PC-9 (cell line): ENCODE results near the gene ERGIC2. TPM values are rescaled to one million over a fixed set of nuclear protein-coding genes. Genes with fewer than 3 reads are reported as not detected.

ENCODE experiments used
- BruUV-seq: library from RNA; stranded (reverse); fragments of 400-500 nt; replicated peaks from 2 replicates; lab custom pipeline; 2021; lab: Mats Ljungman, UMichigan
- CTCF ChIA-PET: fragments of 300-600 bp; sonication (Branson Sonifier 250); formaldehyde crosslinking; loops from one replicate; lab custom pipeline; 2022; ENCODE audit warnings: antibody characterized with exemption; lab: Charles Lee
- POLR2A ChIA-PET: fragments of 300-600 bp; sonication (Branson Sonifier 250); formaldehyde crosslinking; loops from one replicate; lab custom pipeline; 2022; ENCODE audit warnings: antibody characterized with exemption; ENCODE audit not compliant: unreplicated experiment; lab: Charles Lee
- DNase-seq, 2 experiments: peaks; one replicate each; pipeline versions ENCODE4 v3.0.0 to v3.0.0-alpha.2; 2015 to 2022; ENCODE audit warnings: mixed read lengths in 1 of 2
- H2AFZ ChIP-seq: fragments of 200-600 bp; sonication (generic); 2 replicates; pipeline ENCODE4 v1.8.1; 2017; ENCODE audit warnings: antibody characterized with exemption
- H3F3A ChIP-seq: fragments of 200-600 bp; sonication (generic); 2 replicates; pipeline ENCODE4 v1.8.1; 2017; ENCODE audit warnings: antibody characterized with exemption, mild to moderate bottlenecking, low read depth; ENCODE audit not compliant: insufficient read depth
- H3K27ac ChIP-seq: fragments of 200-600 bp; sonication (generic); 2 replicates; pipeline ENCODE4 v1.6.1; 2016; ENCODE audit warnings: mixed run types
- H3K27me3 ChIP-seq: fragments of 200-600 bp; sonication (generic); 2 replicates; pipeline ENCODE4 v1.6.1; 2016; ENCODE audit warnings: low read depth, mixed run types; ENCODE audit not compliant: insufficient read depth
- H3K36me3 ChIP-seq: fragments of 200-600 bp; sonication (generic); 2 replicates; pipeline ENCODE4 v1.6.1; 2016; ENCODE audit warnings: low read depth, mixed run types
- H3K4me1 ChIP-seq: fragments of 200-600 bp; sonication (generic); replicated peaks from 2 replicates; pipeline ENCODE4 v1.6.1; 2016; ENCODE audit warnings: mixed run types; ENCODE audit not compliant: insufficient read depth
- H3K4me2 ChIP-seq: fragments of 200-600 bp; sonication (generic); 2 replicates; pipeline ENCODE4 v1.6.1; 2017; ENCODE audit warnings: mixed run types
- H3K4me3 ChIP-seq: fragments of 200-600 bp; sonication (generic); 2 replicates; pipeline ENCODE4 v1.6.1; 2016; ENCODE audit warnings: mixed run types
- H3K79me2 ChIP-seq: fragments of 200-600 bp; sonication (generic); 2 replicates; pipeline ENCODE4 v1.6.1; 2017; ENCODE audit warnings: low read depth, mixed run types
- H3K9me2 ChIP-seq: fragments of 200-600 bp; sonication (generic); 2 replicates; pipeline ENCODE4 v1.8.1; 2017; ENCODE audit warnings: mild to moderate bottlenecking; ENCODE audit not compliant: insufficient read depth
- H3K9me3 ChIP-seq: fragments of 200-600 bp; sonication (generic); 2 replicates; pipeline ENCODE4 v1.8.1; 2016; ENCODE audit warnings: low read depth; ENCODE audit not compliant: insufficient read depth
- H4K20me1 ChIP-seq: fragments of 200-600 bp; sonication (generic); 2 replicates; pipeline ENCODE4 v1.8.1; 2017; ENCODE audit not compliant: insufficient read depth
- CTCF ChIP-seq: fragments of 200-600 bp; sonication (generic); conservative IDR thresholded peaks from 2 replicates; pipeline ENCODE4 v1.6.1; 2017; ENCODE audit warnings: mixed run types, antibody characterized with exemption, mild to moderate bottlenecking, moderate library complexity
- EZH2 ChIP-seq: fragments of 200-600 bp; sonication (generic); IDR thresholded peaks from 2 replicates; pipeline ENCODE4 v1.8.0; 2017; ENCODE audit warnings: antibody characterized with exemption, low read depth
- intact Hi-C: fragments of 100-400 bp; cut with micrococcal nuclease; formaldehyde crosslinking; loops from one replicate; pipeline ENCODE4 v1.10.0; 2022; ENCODE audit not compliant: unreplicated experiment
- total RNA-seq: library from RNA; stranded (reverse); gene quantifications from 2 replicates; pipeline ENCODE4 v1.2.3, GENCODE V29; 2021

Gene ERGIC2
- total RNA-seq, 1 experiment from 2014 or later, result 141 TPM

DNA sequence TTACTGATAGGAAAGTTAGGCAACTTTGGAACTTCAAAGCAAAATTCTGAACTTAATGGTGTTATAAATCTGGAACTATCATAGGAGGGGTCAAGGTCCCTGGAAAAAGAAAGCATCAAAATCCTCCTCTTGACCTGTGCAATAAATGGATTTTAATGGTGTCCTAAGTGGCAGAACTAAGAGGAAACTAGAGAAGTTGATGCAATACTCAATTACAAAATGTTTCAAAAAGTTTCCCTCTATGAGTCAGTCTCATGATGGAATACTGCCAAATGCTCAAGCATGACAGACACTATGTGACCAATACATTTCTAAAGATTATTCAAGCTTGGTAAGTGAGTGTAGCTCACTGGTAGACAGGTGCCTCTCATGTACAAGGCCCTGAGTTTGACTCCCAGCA, 47.7 kb upstream of the ERGIC2 start:
- DNase-seq, result peak; percentile 9 to 76
- ChIA-PET POLR2A (interaction anchor here (0.6 kb wide), 1 partner anchor 1368 kb away, joined by 17 read pairs; no protein-coding TSS in a partner anchor), CTCF (no interaction called here)
- no peak overlapping the region for H3K4me3 ChIP-seq
- no peaks in the 10 kb centered on the region for H3F3A ChIP-seq
- no peaks in the 10 kb centered on the region for H4K20me1 ChIP-seq
- H3K4me1 ChIP-seq, result peaks cover 19% of the 10 kb centered on the region
- H3K4me2 ChIP-seq, result no peak overlapping the region
- no TSS peak for BruUV-seq
- H3K79me2 ChIP-seq, result no peaks in the 10 kb centered on the region
- intact Hi-C loops, result loop anchor here (1.0 kb wide), 1 partner anchor 47 kb away; the partner anchor contains the start of gene ERGIC2
- H3K36me3 ChIP-seq, result no peaks in the 10 kb centered on the region
- peak overlapping the region; percentile 66 for H3K27ac ChIP-seq
- no peaks in the 10 kb centered on the region for H3K27me3 ChIP-seq
- peaks cover 7% of the 10 kb centered on the region; the same call in 1 of the 2 replicates for H3K9me3 ChIP-seq
- no peak overlapping the region for H2AFZ ChIP-seq
- no peaks in the 10 kb centered on the region for H3K9me2 ChIP-seq
- TF ChIP-seq EZH2 (no peak), CTCF (no peak)

DNA sequence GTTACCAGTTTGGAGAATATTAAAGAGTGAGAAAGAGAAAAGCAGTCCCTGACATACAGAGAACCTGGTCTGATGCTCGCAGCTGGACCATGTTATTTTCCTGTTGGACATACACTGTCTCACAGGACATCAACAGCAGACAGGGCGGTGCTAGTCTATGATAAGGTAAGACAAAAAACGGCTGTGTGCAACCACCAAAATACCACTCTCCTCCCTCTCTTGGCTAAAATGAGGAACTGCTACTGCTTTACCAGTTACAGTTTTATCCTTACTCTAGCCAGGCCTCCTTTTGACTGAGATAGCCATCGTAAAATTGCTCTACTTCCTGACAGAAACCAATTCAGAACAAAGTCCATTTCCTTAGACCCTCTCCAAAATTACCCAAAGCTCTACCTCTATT, 47.0 kb upstream of the ERGIC2 start:
- Histone ChIP-seq H3K4me2 (no peak overlapping the region), H3K79me2 (no peaks in the 10 kb centered on the region), H3K36me3 (no peaks in the 10 kb centered on the region), H4K20me1 (no peaks in the 10 kb centered on the region), H3K9me2 (no peaks in the 10 kb centered on the region), H3K4me3 (no peak overlapping the region), H3K27ac (peak overlapping the region; percentile 66; the same call in 1 of the 2 replicates), H3K4me1 (peaks cover 19% of the 10 kb centered on the region), H2AFZ (no peak overlapping the region), H3F3A (no peaks in the 10 kb centered on the region), H3K9me3 (peaks cover 7% of the 10 kb centered on the region; the same call in 1 of the 2 replicates), H3K27me3 (no peaks in the 10 kb centered on the region)
- no peak for DNase-seq
- ChIA-PET POLR2A (no interaction called here), CTCF (no interaction called here)
- TF ChIP-seq EZH2, result no peak
- TF ChIP-seq CTCF, result no peak
- intact Hi-C loops, result loop anchor here (1.0 kb wide), 1 partner anchor 47 kb away; the partner anchor contains the start of gene ERGIC2
- no TSS peak for BruUV-seq

DNA sequence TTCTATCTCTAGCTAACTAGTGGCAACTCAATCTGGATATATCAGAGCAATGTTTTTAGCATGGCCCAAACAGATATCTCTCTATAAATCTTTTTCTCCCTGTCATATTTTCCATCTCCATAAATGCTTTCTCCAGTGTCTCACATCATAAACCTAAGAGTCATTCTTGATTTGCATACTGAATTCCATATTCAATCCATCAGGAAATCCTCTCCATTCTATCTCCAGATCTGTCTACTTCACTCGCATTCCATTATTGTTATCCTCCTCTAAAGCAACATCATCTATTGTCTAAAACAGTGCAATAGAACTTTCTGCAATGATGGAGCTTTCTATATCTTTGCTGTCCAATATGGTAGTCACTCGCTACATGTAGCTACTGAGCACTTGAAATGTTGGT, 45.5 kb upstream of the ERGIC2 start:
- no peaks in the 10 kb centered on the region for H4K20me1 ChIP-seq
- no peak overlapping the region for H2AFZ ChIP-seq
- H3F3A ChIP-seq, result no peaks in the 10 kb centered on the region
- no peak overlapping the region for H3K4me3 ChIP-seq
- no peak overlapping the region for H3K27ac ChIP-seq
- TF ChIP-seq CTCF, result no peak
- no peak for TF ChIP-seq EZH2
- intact Hi-C loops, result no loop called here
- H3K27me3 ChIP-seq, result no peaks in the 10 kb centered on the region
- CTCF ChIA-PET, result no interaction called here
- H3K9me2 ChIP-seq, result 0 out of 2 replicates have a peak, but pooled peaks cover 5% of the 10 kb centered on the region
- H3K4me2 ChIP-seq, result no peak overlapping the region
- DNase-seq, result no peak
- H3K79me2 ChIP-seq, result no peaks in the 10 kb centered on the region
- H3K4me1 ChIP-seq, result peaks cover 19% of the 10 kb centered on the region
- H3K36me3 ChIP-seq, result no peaks in the 10 kb centered on the region
- POLR2A ChIA-PET, result interaction anchor here (0.6 to 0.7 kb wide), 2 partner anchors 77 to 547 kb away, joined by 4 read pairs; no protein-coding TSS in a partner anchor
- BruUV-seq, result no TSS peak
- peaks cover 7% of the 10 kb centered on the region; the same call in 1 of the 2 replicates for H3K9me3 ChIP-seq
